Measurements from ENCODE around the gene UHRF1. TPM values are rescaled to one million over a fixed set of nuclear protein-coding genes. Genes with fewer than 3 reads are reported as not detected.
A peak's percentile ranks its signal among the peaks of the same experiment; 100 is the strongest.

The UHRF1 gene
- total RNA-seq, 1 donor from 2014 or later = 19.8 TPM

DNA sequence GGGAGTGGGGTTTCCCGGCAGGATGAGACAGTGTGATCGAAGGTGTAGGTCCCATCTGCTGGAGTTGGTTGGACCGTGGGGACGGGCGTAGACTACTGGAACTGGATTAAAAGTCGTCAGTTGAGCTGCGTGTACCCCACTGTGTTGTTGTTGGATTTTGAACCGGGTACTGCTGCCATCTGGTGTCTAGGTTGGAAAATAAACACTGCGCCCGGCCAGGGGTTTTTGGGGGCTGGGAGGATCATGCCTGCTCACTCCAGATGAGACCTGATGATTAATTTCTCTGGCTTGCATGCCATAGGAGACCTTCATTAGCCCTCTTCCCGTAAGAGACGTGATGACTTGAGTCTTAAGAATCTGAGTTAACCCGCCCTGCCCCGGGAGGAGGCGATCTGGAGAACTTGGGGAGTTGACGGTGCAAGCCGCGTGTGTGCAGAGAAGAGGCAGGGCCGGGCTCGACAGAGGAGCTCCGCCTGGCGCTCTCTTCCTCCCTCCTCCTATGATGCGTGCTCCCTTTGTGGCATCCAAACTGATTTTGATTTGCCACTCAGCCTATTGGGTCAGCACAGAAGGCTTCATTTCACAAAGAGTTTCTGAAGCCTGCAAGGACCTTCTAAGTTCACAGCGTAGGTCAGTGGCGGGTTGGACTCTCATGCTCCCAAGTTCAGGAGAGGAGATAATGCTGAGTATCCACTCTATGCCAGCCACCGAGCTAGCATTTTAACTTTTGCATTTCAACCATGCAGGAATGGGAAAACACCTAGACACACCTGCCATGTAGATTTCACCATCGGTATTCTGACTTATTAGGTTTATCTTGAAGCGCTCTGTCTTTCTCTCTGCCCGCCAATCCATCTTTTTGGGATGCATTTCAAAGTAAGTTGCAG lies 2.7 kb downstream of the UHRF1 start:
- Histone ChIP-seq H3K4me3 (ENCODE audit: low read length in 3 of 3) (peak overlapping the region; percentile 41 to 56 (median 52)), H3K36me3 (ENCODE audit: control insufficient read depth in 3 of 3, insufficient read depth in 3 of 3, low read length in 3 of 3) (no peaks in the 10 kb centered on the region), H3K27ac (ENCODE audit: low read depth, low read length) (peak overlapping the region; percentile 8), H3K27me3 (ENCODE audit: control insufficient read depth in 3 of 3, insufficient read depth in 3 of 3, low read length in 3 of 3) (no peaks in the 10 kb centered on the region), H3K9me3 (ENCODE audit: control insufficient read depth in 3 of 3, low read length in 3 of 3) (no peaks in the 10 kb centered on the region), H3K4me1 (ENCODE audit: control insufficient read depth in 3 of 3, insufficient read depth in 3 of 3, low read length in 3 of 3) (peaks cover 18 to 27% (median 24%) of the 10 kb centered on the region in 3 donors), H3K9ac (ENCODE audit: low read depth in 1 of 3, low read length in 3 of 3) (peak overlapping the region in 2 of 3 donors; percentile 17 to 60)

DNA sequence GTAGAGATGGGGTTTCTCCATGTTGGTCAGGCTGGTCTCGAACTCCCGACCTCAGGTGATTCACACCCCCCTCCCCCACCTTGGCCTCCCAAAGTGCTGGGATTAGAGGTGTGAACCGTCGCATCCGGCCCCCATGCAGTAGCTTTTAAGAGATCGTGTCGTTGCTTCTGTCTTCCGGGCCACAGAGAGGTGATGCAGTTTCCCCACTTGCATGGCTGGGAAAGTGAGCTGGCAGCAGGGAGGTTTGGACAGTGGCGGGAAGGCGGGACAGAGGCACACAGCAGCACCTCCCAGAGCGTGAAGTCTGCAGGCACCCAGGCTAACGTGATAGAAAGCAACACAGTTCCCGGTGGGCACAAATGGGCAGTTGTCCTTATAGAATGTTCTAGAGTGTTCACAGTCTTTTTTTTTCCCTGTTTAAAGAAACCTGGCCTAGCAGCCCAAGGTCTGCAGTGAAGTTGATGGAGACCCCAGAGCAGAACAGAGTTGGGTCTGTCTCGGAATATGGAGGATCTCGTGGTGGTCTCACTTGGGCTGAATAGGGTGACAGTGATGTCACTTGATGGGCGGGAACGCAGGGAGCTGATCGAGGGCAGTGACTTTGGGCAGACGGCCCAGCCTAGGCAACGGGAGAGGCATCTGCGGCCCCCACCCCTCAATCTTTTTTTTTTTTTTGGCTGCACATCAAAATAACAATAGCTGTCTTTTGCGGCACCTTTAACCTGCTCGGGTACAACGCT lies 4.9 kb downstream of the UHRF1 start:
- no peak overlapping the region for H3K27ac ChIP-seq (ENCODE audit: low read depth, low read length)

DNA sequence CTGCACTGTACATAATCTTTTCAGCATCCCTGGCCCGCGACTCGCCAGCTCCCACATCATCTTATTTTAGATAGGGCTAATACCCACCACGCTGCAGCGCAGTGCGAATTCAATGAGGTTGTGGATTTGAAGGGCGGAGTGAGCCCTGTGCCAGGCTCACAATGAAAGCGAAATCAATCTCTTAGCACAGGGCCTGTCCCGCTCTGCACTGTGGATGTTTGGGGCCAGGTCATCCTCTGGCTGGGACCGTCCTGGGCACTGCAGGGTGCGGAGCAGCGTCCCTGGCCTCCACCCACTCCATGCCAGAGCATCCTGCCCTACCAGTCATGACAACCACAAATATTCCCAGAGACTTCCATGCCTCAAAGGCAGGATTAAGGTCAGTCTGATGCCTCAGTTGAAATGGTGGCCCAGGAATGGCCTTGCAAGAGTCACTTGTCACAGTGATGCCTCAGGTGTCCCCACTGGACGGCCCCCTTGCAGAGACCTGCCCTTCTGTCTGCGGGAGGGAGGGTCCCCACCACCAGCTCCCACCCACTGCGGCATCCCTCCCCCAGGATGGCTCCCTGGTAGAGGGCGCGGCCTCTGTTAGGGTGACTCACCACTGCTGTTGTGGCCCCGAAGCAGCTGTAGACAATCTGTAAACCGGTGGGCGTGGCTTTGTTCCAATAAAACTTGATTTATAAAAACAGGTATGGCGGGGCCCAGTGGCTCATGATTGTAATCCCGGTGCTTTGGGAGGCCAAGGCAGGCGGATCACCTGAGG lies 5.6 kb downstream of the UHRF1 start:
- no peak overlapping the region for H3K4me3 ChIP-seq (ENCODE audit: low read length in 3 of 3)
- H3K9me3 ChIP-seq (ENCODE audit: control insufficient read depth in 3 of 3, low read length in 3 of 3) = no peaks in the 10 kb centered on the region
- no peak overlapping the region for H3K9ac ChIP-seq (ENCODE audit: low read depth in 1 of 3, low read length in 3 of 3)
- peaks cover 18 to 20% (median 19%) of the 10 kb centered on the region in 3 donors for H3K4me1 ChIP-seq (ENCODE audit: control insufficient read depth in 3 of 3, insufficient read depth in 3 of 3, low read length in 3 of 3)
- no peak overlapping the region for H3K27ac ChIP-seq (ENCODE audit: low read depth, low read length)
- no peaks in the 10 kb centered on the region for H3K27me3 ChIP-seq (ENCODE audit: control insufficient read depth in 3 of 3, insufficient read depth in 3 of 3, low read length in 3 of 3)
- H3K36me3 ChIP-seq (ENCODE audit: control insufficient read depth in 3 of 3, insufficient read depth in 3 of 3, low read length in 3 of 3) = no peaks in the 10 kb centered on the region

More for the DNA sequence above, 4.9 kb downstream of the UHRF1 start:
- Histone ChIP-seq H3K27me3 (ENCODE audit: control insufficient read depth in 3 of 3, insufficient read depth in 3 of 3, low read length in 3 of 3) (no peaks in the 10 kb centered on the region), H3K9me3 (ENCODE audit: control insufficient read depth in 3 of 3, low read length in 3 of 3) (no peaks in the 10 kb centered on the region), H3K4me1 (ENCODE audit: control insufficient read depth in 3 of 3, insufficient read depth in 3 of 3, low read length in 3 of 3) (peaks cover 18 to 24% (median 21%) of the 10 kb centered on the region in 3 donors), H3K36me3 (ENCODE audit: control insufficient read depth in 3 of 3, insufficient read depth in 3 of 3, low read length in 3 of 3) (no peaks in the 10 kb centered on the region), H3K4me3 (ENCODE audit: low read length in 3 of 3) (no peak overlapping the region), H3K9ac (ENCODE audit: low read depth in 1 of 3, low read length in 3 of 3) (no peak overlapping the region)

GRCh38 chr19:4916292-4917082 lies 7.2 kb downstream of the UHRF1 start:
- Histone ChIP-seq H3K9ac (ENCODE audit: low read depth in 1 of 3, low read length in 3 of 3) (no peak overlapping the region), H3K36me3 (ENCODE audit: control insufficient read depth in 3 of 3, insufficient read depth in 3 of 3, low read length in 3 of 3) (no peaks in the 10 kb centered on the region), H3K27me3 (ENCODE audit: control insufficient read depth in 3 of 3, insufficient read depth in 3 of 3, low read length in 3 of 3) (no peaks in the 10 kb centered on the region), H3K4me3 (ENCODE audit: low read length in 3 of 3) (peak overlapping the region in 2 of 3 donors; percentile 38 to 48), H3K4me1 (ENCODE audit: control insufficient read depth in 3 of 3, insufficient read depth in 3 of 3, low read length in 3 of 3) (peaks cover 7 to 9% (median 8%) of the 10 kb centered on the region in 3 donors), H3K9me3 (ENCODE audit: control insufficient read depth in 3 of 3, low read length in 3 of 3) (no peaks in the 10 kb centered on the region), H3K27ac (ENCODE audit: low read depth, low read length) (no peak overlapping the region)

- H3K4me1 ChIP-seq (ENCODE audit: control insufficient read depth in 3 of 3, insufficient read depth in 3 of 3, low read length in 3 of 3) = peaks cover 0 to 5% (median 4%) of the 10 kb centered on the region in 3 donors
- H3K9ac ChIP-seq (ENCODE audit: low read depth in 1 of 3, low read length in 3 of 3) = no peak overlapping the region
- H3K27ac ChIP-seq (ENCODE audit: low read depth, low read length) = no peak overlapping the region
- H3K36me3 ChIP-seq (ENCODE audit: control insufficient read depth in 3 of 3, insufficient read depth in 3 of 3, low read length in 3 of 3) = no peaks in the 10 kb centered on the region
- H3K4me3 ChIP-seq (ENCODE audit: low read length in 3 of 3) = no peak overlapping the region
- H3K9me3 ChIP-seq (ENCODE audit: control insufficient read depth in 3 of 3, low read length in 3 of 3) = no peaks in the 10 kb centered on the region
- H3K27me3 ChIP-seq (ENCODE audit: control insufficient read depth in 3 of 3, insufficient read depth in 3 of 3, low read length in 3 of 3) = no peaks in the 10 kb centered on the region
Measured at GRCh38 chr19:4922530-4923275, 13.4 kb downstream of the UHRF1 start.

- Histone ChIP-seq H3K4me1 (ENCODE audit: control insufficient read depth in 3 of 3, insufficient read depth in 3 of 3, low read length in 3 of 3) (peaks cover 0 to 5% (median 4%) of the 10 kb centered on the region in 3 donors), H3K4me3 (ENCODE audit: low read length in 3 of 3) (no peak overlapping the region), H3K9me3 (ENCODE audit: control insufficient read depth in 3 of 3, low read length in 3 of 3) (no peaks in the 10 kb centered on the region), H3K27ac (ENCODE audit: low read depth, low read length) (no peak overlapping the region), H3K27me3 (ENCODE audit: control insufficient read depth in 3 of 3, insufficient read depth in 3 of 3, low read length in 3 of 3) (no peaks in the 10 kb centered on the region), H3K9ac (ENCODE audit: low read depth in 1 of 3, low read length in 3 of 3) (no peak overlapping the region), H3K36me3 (ENCODE audit: control insufficient read depth in 3 of 3, insufficient read depth in 3 of 3, low read length in 3 of 3) (no peaks in the 10 kb centered on the region)
Measured at GRCh38 chr19:4923276-4923747, 14.0 kb downstream of the UHRF1 start.

DNA sequence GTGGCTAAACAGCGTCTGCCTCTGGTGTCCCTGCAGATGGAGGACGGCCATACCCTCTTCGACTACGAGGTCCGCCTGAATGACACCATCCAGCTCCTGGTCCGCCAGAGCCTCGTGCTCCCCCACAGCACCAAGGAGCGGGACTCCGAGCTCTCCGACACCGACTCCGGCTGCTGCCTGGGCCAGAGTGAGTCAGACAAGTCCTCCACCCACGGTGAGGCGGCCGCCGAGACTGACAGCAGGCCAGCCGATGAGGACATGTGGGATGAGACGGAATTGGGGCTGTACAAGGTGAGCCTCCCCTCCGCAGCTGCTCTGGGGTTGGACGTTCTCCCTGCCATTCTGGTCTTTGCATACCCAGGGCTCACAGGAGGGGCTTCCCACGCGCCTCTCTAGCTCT lies 19.9 kb downstream of the UHRF1 start:
- Histone ChIP-seq H3K4me3 (ENCODE audit: low read length in 3 of 3) (no peak overlapping the region), H3K9ac (ENCODE audit: low read depth in 1 of 3, low read length in 3 of 3) (no peak overlapping the region)

GRCh38 chr19:4930664-4931063 lies 21.4 kb downstream of the UHRF1 start:
- Histone ChIP-seq H3K4me3 (ENCODE audit: low read length in 3 of 3) (no peak overlapping the region), H3K4me1 (ENCODE audit: control insufficient read depth in 3 of 3, insufficient read depth in 3 of 3, low read length in 3 of 3) (peaks cover 0 to 2% (median 0%) of the 10 kb centered on the region in 3 donors), H3K9me3 (ENCODE audit: control insufficient read depth in 3 of 3, low read length in 3 of 3) (no peaks in the 10 kb centered on the region), H3K27ac (ENCODE audit: low read depth, low read length) (no peak overlapping the region), H3K9ac (ENCODE audit: low read depth in 1 of 3, low read length in 3 of 3) (no peak overlapping the region), H3K27me3 (ENCODE audit: control insufficient read depth in 3 of 3, insufficient read depth in 3 of 3, low read length in 3 of 3) (no peaks in the 10 kb centered on the region), H3K36me3 (ENCODE audit: control insufficient read depth in 3 of 3, insufficient read depth in 3 of 3, low read length in 3 of 3) (no peaks in the 10 kb centered on the region)

More for the DNA sequence above, 19.9 kb downstream of the UHRF1 start:
- H3K27me3 ChIP-seq (ENCODE audit: control insufficient read depth in 3 of 3, insufficient read depth in 3 of 3, low read length in 3 of 3) = no peaks in the 10 kb centered on the region
- no peaks in the 10 kb centered on the region for H3K36me3 ChIP-seq (ENCODE audit: control insufficient read depth in 3 of 3, insufficient read depth in 3 of 3, low read length in 3 of 3)
- no peak overlapping the region for H3K27ac ChIP-seq (ENCODE audit: low read depth, low read length)
- peaks cover 2 to 5% (median 4%) of the 10 kb centered on the region in 3 donors for H3K4me1 ChIP-seq (ENCODE audit: control insufficient read depth in 3 of 3, insufficient read depth in 3 of 3, low read length in 3 of 3)
- no peaks in the 10 kb centered on the region for H3K9me3 ChIP-seq (ENCODE audit: control insufficient read depth in 3 of 3, low read length in 3 of 3)
